ENCODE results near the gene SPTBN5. TPM values are rescaled to one million over a fixed set of nuclear protein-coding genes. Genes with fewer than 3 reads are reported as not detected.
A peak's percentile ranks its signal among the peaks of the same experiment; 100 is the strongest.

SPTBN5 gene
- total RNA-seq, result 1 to 10 TPM; 1.2 to 1.5 TPM

DNA sequence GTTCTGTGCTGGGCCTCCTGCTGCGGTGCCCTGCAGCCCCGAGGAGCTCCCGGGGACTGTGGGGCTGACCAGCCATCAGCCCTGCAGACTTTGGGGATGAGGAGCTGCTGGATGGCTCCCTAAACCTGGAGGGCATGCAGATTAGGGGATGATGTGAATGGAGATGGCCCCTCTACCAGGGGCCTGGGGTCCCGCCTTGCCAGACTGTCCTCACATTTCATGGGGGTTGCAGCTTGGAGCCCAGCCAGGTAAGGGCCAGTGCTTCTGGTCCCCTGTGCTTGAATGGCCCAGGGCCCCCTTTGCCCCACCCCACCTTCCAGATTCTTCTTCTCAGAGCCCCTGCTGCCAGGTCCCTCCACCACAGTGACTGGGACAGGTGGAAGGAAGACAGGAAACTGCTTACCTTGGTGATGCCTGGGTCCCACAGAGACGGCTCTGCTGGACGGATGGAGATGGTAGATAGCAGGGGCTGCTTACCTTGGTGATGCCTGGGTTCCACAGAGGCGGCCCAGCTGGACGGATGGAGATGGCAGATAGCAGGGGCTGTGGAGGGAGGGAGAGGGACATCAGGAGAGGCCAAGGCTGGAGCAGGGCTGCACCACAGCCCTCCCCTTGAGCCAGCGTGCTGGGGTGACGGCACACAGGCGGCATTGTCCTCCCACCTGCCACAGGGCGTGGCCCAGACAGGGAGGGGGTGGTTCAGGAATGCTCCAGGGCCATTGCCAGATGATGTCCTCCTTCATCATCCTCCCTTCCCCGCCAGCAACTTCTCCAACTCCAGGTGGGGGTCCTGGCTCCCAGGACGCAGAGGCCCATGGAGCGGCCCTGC is at the start of gene SPTBN5:
SPTBN5 (minus strand) TSS at position 632 of the 829 bp plus-strand sequence; CDS start at position 76, 556 bp downstream.
- POLR2A ChIA-PET, result no interaction called here
- H3K27ac Mint-ChIP-seq, result peak within 1 kb of the TSS; percentile 94
- CTCF ChIA-PET, result interaction anchor here (0.8 to 2.3 kb wide), 7 partner anchors 11 to 120 kb away, joined by 3 to 14 read pairs (median 10); partner anchors contain the start of gene MAPKBP1
- peak within 1 kb of the TSS; percentile 48 for H3K4me3 Mint-ChIP-seq
- peaks cover 1% of the 10 kb centered on the region for H3K9me3 Mint-ChIP-seq
- H3K27me3 Mint-ChIP-seq, result no peaks in the 10 kb centered on the region
- H3K36me3 Mint-ChIP-seq (ENCODE audit: low read depth), result no peaks in the 10 kb centered on the region
- DNase-seq, result no peak
- H3K4me1 Mint-ChIP-seq, result peaks cover 62% of the 10 kb centered on the region

DNA sequence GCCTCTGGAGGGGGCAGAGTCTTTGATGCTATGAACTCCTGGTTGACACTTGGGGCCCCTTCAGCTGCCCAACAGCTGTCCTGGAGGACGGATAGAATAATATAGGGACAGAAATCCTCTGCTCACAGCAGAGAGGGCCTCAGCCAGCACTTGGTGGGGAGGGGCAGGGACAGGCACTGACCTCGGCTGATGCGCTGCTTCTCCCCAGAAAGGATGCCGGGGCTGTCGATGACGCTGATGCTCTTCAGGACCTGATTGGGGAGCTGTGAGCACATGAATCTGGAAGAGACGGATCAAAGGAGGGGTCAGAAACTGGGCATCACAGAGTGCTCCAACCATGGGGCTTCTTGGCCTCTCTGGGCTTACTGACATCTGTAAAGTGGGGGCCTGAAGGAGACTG is 49.0 kb upstream of the SPTBN5 start:
- peaks cover 16% of the 10 kb centered on the region for H3K36me3 Mint-ChIP-seq (ENCODE audit: low read depth)
- POLR2A ChIA-PET, result no interaction called here
- DNase-seq, result no peak
- H3K27ac Mint-ChIP-seq, result peak overlapping the region; percentile 39
- no peaks in the 10 kb centered on the region for H3K9me3 Mint-ChIP-seq
- H3K27me3 Mint-ChIP-seq, result no peaks in the 10 kb centered on the region
- H3K4me1 Mint-ChIP-seq, result peaks cover 26% of the 10 kb centered on the region
- no peak overlapping the region for H3K4me3 Mint-ChIP-seq
- CTCF ChIA-PET, result interaction anchor here (1.6 to 5.5 kb wide), 3 partner anchors 10 to 19 kb away, joined by 4 to 36 read pairs (median 4); no protein-coding TSS in a partner anchor

DNA sequence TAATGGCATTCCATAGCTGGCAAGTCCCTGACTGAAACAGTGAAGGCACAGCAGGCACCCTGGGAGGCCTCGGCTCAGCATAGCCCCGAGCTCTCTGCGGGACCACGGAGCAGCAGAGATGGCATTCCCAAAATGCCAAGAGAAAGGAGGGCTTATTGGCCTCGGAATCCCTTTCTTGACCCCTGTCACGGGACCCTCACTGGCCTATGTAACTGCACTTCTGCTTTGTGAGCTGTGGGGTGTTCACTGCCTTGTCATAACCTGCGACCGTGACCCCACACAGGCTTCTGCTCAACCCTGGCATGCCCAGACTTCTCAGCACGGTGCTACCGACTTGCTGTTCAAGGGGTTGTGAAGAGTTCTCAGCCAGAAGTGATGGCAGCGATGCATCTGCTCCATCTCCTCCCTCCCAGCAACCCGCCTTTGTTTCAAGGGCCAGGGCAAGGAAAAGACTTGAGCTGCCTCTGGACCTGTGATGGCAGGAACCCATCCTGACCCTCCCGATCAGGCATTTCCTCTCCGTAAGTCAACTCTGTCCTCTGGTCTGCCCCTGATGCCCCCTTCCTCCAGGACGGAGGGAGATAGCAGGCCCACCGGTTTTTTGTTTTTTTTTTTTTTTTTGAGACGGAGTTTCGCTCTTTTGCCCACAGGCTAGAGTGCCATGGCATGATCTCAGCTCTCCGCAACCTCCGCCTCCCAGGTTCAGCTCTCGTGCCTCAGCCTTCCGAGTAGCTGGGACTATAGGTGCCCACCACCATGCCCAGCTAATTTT is 48.0 kb upstream of the SPTBN5 start:
- no peak for DNase-seq
- H3K4me1 Mint-ChIP-seq, result peaks cover 34% of the 10 kb centered on the region
- no peak overlapping the region for H3K27ac Mint-ChIP-seq
- CTCF ChIA-PET, result interaction anchor here (0.5 to 5.5 kb wide), 5 partner anchors 11 to 333 kb away, joined by 3 to 36 read pairs (median 4); no protein-coding TSS in a partner anchor
- no peaks in the 10 kb centered on the region for H3K9me3 Mint-ChIP-seq
- H3K36me3 Mint-ChIP-seq (ENCODE audit: low read depth), result peaks cover 16% of the 10 kb centered on the region
- POLR2A ChIA-PET, result no interaction called here
- H3K4me3 Mint-ChIP-seq, result no peak overlapping the region
- no peaks in the 10 kb centered on the region for H3K27me3 Mint-ChIP-seq

- peak; percentile 25 for DNase-seq
- Mint-ChIP-seq H3K27me3 (no peaks in the 10 kb centered on the region), H3K27ac (peak overlapping the region; percentile 66), H3K36me3 (ENCODE audit: low read depth) (peaks cover 19% of the 10 kb centered on the region), H3K9me3 (peaks cover 2% of the 10 kb centered on the region), H3K4me1 (peaks cover 47% of the 10 kb centered on the region), H3K4me3 (no peak overlapping the region)
- ChIA-PET CTCF (interaction anchor here (0.6 to 5.5 kb wide), 4 partner anchors 8 to 24 kb away, joined by 3 to 36 read pairs (median 5); no protein-coding TSS in a partner anchor), POLR2A (interaction anchor here (1.4 kb wide), 2 partner anchors 30 to 32 kb away, joined by 5 to 6 read pairs; partner anchors contain the start of gene EHD4)
These were observed 46.6 kb upstream of the SPTBN5 start for GRCh38 chr15:41940441-41940857.

DNA sequence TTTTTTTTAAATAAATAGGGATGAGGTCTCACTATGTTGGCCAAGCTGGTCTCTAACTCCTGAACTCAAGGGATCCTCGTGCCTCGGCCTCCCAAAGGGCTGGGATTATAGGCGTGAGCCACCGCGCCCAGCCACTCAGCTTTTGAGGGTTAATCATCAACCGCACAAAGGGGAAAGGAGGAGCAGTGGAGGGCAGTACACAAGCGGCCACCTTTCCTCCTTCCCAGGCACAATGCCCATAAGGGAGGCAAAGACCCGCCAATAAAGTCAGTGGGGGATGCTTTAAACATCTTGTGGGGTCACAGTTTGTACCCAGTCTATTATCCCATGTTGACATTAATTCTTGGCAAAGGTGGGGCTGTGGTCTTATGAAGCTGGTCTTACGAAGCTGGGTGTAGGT is 46.1 kb upstream of the SPTBN5 start:
- Mint-ChIP-seq H3K27me3 (no peaks in the 10 kb centered on the region), H3K4me1 (peaks cover 52% of the 10 kb centered on the region), H3K36me3 (ENCODE audit: low read depth) (peaks cover 21% of the 10 kb centered on the region), H3K4me3 (no peak overlapping the region), H3K27ac (peak overlapping the region; percentile 66), H3K9me3 (peaks cover 2% of the 10 kb centered on the region)
- DNase-seq, result no peak
- ChIA-PET CTCF (interaction anchor here (0.6 to 5.5 kb wide), 5 partner anchors 9 to 618 kb away, joined by 3 to 36 read pairs (median 5); no protein-coding TSS in a partner anchor), POLR2A (interaction anchor here (1.4 kb wide), 2 partner anchors 30 to 33 kb away, joined by 5 to 6 read pairs; partner anchors contain the start of gene EHD4)

DNA sequence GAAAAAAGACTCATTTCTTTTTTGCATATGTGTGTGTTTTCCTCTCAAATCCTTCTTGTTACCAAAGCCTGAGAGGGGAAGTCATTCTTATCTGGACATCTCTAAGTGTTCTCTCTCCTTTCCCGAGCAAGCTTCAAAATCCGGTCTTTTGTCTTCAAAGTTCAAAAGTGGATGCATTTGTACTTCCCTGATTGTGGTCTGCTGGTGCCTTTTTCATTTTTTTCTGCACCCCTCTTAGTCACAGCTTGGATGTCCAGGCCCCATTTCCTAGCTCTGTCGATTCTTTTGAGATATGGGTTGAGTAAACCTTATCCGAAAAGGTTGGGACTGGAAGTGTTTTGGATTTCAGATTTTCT is 43.7 kb upstream of the SPTBN5 start:
- peaks cover 69% of the 10 kb centered on the region for H3K4me1 Mint-ChIP-seq
- CTCF ChIA-PET, result interaction anchor here (0.7 to 3.0 kb wide), 16 partner anchors 9 to 164 kb away, joined by 3 to 18 read pairs (median 4); no protein-coding TSS in a partner anchor

DNA sequence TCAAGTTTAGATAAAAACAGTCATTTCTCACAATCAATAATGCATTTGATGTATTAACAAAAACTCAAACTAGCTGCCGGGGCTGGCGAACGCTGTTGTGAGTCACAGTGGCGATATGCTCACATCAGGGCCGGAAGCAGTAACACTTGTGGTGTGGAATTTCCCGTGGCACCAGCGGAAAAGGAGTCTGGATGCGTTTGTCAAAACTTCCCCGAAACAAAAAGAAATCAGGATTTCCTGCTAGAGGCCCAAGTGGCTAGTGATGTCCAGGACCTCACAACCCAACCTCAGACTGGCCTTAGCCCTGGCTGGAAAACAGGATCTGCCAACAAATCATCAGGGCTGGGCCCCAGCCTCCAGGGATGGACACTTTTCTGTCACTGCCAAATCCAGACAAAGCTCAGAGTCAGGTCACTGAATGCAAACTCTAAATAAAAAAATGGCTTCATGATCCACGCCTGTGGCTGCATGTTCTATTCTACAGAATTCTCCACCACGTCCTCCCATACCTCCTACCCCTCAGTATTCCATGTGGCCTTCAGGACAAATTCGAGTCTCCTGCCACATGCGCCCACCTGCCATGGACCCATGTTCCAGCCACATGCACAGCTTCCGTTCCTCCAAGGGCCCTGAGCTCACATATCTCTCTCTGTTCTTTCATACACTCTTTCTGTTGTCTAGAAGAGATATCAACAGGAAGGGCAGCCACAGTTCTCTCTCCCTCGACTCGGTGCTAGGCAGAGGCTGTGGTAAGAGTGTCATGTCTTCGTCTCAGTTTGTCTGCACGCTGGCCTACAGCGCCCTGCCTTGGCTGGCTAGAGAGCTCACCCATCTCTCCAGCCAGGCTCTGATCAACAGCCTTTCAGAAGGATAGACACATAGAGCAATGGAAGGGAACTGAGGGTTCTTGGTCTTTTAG is 43.1 kb upstream of the SPTBN5 start:
- Mint-ChIP-seq H3K27me3 (no peaks in the 10 kb centered on the region), H3K36me3 (ENCODE audit: low read depth) (peaks cover 15% of the 10 kb centered on the region), H3K4me3 (peak overlapping the region; percentile 57), H3K27ac (peak overlapping the region; percentile 99), H3K4me1 (peaks cover 71% of the 10 kb centered on the region), H3K9me3 (peaks cover 2% of the 10 kb centered on the region)
- CTCF ChIA-PET, result interaction anchor here (0.7 to 3.0 kb wide), 19 partner anchors 9 to 164 kb away, joined by 3 to 18 read pairs (median 3); no protein-coding TSS in a partner anchor
- POLR2A ChIA-PET, result interaction anchor here (0.6 to 1.2 kb wide), 3 partner anchors 33 to 164 kb away, joined by 3 to 11 read pairs (median 5); partner anchors contain the start of gene EHD4
- DNase-seq, result peak; percentile 82

More for the DNA sequence above, 43.7 kb upstream of the SPTBN5 start:
- Mint-ChIP-seq H3K4me3 (peak overlapping the region; percentile 57), H3K36me3 (ENCODE audit: low read depth) (peaks cover 15% of the 10 kb centered on the region), H3K9me3 (peaks cover 2% of the 10 kb centered on the region), H3K27ac (peak overlapping the region; percentile 99), H3K27me3 (no peaks in the 10 kb centered on the region)
- POLR2A ChIA-PET, result interaction anchor here (0.6 to 1.2 kb wide), 3 partner anchors 32 to 164 kb away, joined by 3 to 11 read pairs (median 5); partner anchors contain the start of gene EHD4
- no peak for DNase-seq

DNA sequence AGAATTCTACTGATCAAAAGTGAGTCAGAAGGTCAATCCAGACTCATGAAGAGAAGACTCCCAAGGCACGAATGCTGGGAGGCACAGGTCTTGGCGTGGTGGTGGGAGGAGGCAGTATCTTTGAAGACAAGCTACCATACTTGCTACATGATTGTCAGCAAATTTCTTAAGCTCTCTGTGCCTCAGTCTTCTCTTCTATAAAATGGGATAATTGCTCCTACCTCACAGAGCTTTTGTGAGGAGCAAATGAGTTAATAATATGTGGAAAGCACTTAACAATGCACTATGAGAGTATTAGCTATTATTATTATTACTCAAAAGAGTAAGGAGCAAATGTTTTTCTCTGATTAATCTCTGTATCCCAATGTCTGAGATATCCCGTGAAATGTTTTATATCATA is 42.3 kb upstream of the SPTBN5 start:
- DNase-seq, result no peak
- ChIA-PET POLR2A (interaction anchor here (1.2 kb wide), 1 partner anchor 34 kb away, joined by 5 read pairs; no protein-coding TSS in a partner anchor), CTCF (interaction anchor here (0.8 to 3.0 kb wide), 5 partner anchors 10 to 124 kb away, joined by 3 to 18 read pairs (median 6); no protein-coding TSS in a partner anchor)
- Mint-ChIP-seq H3K36me3 (ENCODE audit: low read depth) (peaks cover 14% of the 10 kb centered on the region), H3K27ac (peak overlapping the region; percentile 99), H3K4me3 (no peak overlapping the region), H3K27me3 (no peaks in the 10 kb centered on the region), H3K9me3 (peaks cover 2% of the 10 kb centered on the region), H3K4me1 (peaks cover 72% of the 10 kb centered on the region)

DNA sequence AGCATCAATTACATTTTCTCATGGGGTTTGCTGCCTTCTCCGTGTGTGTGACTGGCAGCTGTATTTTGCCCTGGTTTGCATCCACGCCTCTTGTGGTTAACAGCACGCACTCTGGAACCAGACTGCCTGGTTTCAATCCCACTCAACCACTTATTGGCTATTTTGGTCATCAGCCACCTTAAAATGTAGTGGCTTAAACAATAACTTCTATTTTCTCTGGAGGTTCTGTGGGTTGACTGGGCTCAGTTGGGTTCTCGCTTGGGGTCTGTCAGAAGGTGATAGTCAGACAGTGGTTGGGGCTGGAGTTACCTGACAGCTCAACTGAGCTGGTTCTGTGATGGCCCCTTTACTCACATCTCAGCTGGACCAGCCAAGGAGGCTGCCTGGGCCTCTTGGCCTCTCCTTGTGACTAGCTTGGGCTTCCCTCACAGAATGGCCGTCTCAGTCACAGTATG is 41.7 kb upstream of the SPTBN5 start:
- H3K9me3 Mint-ChIP-seq, result peaks cover 2% of the 10 kb centered on the region
- POLR2A ChIA-PET, result no interaction called here
- peak overlapping the region; percentile 5 for H3K4me3 Mint-ChIP-seq
- H3K36me3 Mint-ChIP-seq (ENCODE audit: low read depth), result peaks cover 8% of the 10 kb centered on the region
- H3K4me1 Mint-ChIP-seq, result peaks cover 67% of the 10 kb centered on the region
- peak overlapping the region; percentile 99 for H3K27ac Mint-ChIP-seq
- DNase-seq, result no peak
- no peaks in the 10 kb centered on the region for H3K27me3 Mint-ChIP-seq
- CTCF ChIA-PET, result interaction anchor here (1.0 to 3.0 kb wide), 4 partner anchors 10 to 123 kb away, joined by 4 to 18 read pairs (median 5); no protein-coding TSS in a partner anchor

GRCh38 chr15:41934843-41935242 is 41.0 kb upstream of the SPTBN5 start:
- ChIA-PET POLR2A (no interaction called here), CTCF (interaction anchor here (0.9 to 1.6 kb wide), 4 partner anchors 30 to 970 kb away, joined by 3 to 4 read pairs (median 4); no protein-coding TSS in a partner anchor)
- H3K4me3 Mint-ChIP-seq, result peak overlapping the region; percentile 62
- H3K4me1 Mint-ChIP-seq, result peaks cover 65% of the 10 kb centered on the region
- no peaks in the 10 kb centered on the region for H3K27me3 Mint-ChIP-seq
- peaks cover 2% of the 10 kb centered on the region for H3K9me3 Mint-ChIP-seq
- peaks cover 4% of the 10 kb centered on the region for H3K36me3 Mint-ChIP-seq (ENCODE audit: low read depth)
- peak overlapping the region; percentile 99 for H3K27ac Mint-ChIP-seq
- DNase-seq, result peak; percentile 78

GRCh38 chr15:41933771-41934170 is 39.9 kb upstream of the SPTBN5 start:
- DNase-seq, result no peak
- Mint-ChIP-seq H3K9me3 (peaks cover 2% of the 10 kb centered on the region), H3K27ac (peak overlapping the region; percentile 99), H3K36me3 (ENCODE audit: low read depth) (peaks cover 4% of the 10 kb centered on the region), H3K4me1 (peaks cover 73% of the 10 kb centered on the region), H3K27me3 (no peaks in the 10 kb centered on the region), H3K4me3 (no peak overlapping the region)
- ChIA-PET CTCF (interaction anchor here (0.9 to 1.1 kb wide), 2 partner anchors 10 to 969 kb away, joined by 3 to 4 read pairs; no protein-coding TSS in a partner anchor), POLR2A (no interaction called here)
